ENCODE measurements around the gene MYO1F. TPM values are rescaled to one million over a fixed set of nuclear protein-coding genes. Genes with fewer than 3 reads are reported as not detected.

The MYO1F gene
- total and polyA plus RNA-seq, 11 donors: 1.8 to 56.6 (median 4.7) TPM

GRCh38 chr19:8490873-8491272, 86.4 kb downstream of the MYO1F start:
- intact Hi-C loops (cut with DNase I): no loop called here
- ATAC-seq: no peak
- H3K9me3 ChIP-seq: no peaks in the 10 kb centered on the region
- no peak overlapping the region for H3K4me3 ChIP-seq
- WGBS, 4 donors: 90 to 92% (median 91%) methylated on average over 10 to 12 of the region's 12 CpGs
- DNase-seq: no peak
- no peaks in the 10 kb centered on the region for H3K27me3 ChIP-seq
- peaks cover 0 to 42% (median 0%) of the 10 kb centered on the region in 12 donors for H3K4me1 ChIP-seq
- H3K36me3 ChIP-seq: peaks cover 3 to 44% (median 41%) of the 10 kb centered on the region in 9 donors
- no peak overlapping the region for H3K27ac ChIP-seq
- TF ChIP-seq POLR2A (IDR thresholded peaks at IDR 0.05) (no peak), CTCF (IDR thresholded peaks at IDR 0.05) (no peak)

DNA sequence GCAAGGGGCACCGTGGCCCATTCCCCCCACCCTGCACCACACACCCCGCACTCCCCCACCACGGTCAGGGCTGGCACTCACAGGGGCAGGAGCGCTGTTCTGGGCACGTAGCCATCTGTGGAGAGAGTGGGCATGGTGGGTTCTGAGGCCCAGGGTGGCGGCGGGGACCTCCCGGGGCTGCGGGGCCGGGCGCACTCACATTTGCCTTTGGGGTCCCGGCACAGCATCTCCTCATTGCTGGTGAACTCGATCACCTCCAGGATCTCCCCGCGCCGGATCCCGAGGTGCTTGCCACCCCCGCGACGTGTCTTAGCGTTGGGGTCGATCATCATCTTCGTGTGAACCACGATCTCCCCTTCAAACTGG, 86.9 kb downstream of the MYO1F start:
- DNase-seq (peak in 1 of 5 donors; percentile 41), ATAC-seq (peak in 1 of 4 donors; percentile 4)
- H3K4me3 ChIP-seq: no peak overlapping the region
- no peak for TF ChIP-seq POLR2A (IDR thresholded peaks at IDR 0.05)
- no peak for TF ChIP-seq CTCF (IDR thresholded peaks at IDR 0.05)
- 85 to 90% (median 87%) methylated on average over 16 to 24 of the region's 24 CpGs for WGBS, 4 donors
- no peaks in the 10 kb centered on the region for H3K9me3 ChIP-seq
- intact Hi-C loops (cut with DNase I): no loop called here
- H3K27ac ChIP-seq: no peak overlapping the region
- peaks cover 0 to 47% (median 0%) of the 10 kb centered on the region in 12 donors for H3K4me1 ChIP-seq
- peaks cover 4 to 49% (median 46%) of the 10 kb centered on the region in 9 donors for H3K36me3 ChIP-seq
- no peaks in the 10 kb centered on the region for H3K27me3 ChIP-seq

DNA sequence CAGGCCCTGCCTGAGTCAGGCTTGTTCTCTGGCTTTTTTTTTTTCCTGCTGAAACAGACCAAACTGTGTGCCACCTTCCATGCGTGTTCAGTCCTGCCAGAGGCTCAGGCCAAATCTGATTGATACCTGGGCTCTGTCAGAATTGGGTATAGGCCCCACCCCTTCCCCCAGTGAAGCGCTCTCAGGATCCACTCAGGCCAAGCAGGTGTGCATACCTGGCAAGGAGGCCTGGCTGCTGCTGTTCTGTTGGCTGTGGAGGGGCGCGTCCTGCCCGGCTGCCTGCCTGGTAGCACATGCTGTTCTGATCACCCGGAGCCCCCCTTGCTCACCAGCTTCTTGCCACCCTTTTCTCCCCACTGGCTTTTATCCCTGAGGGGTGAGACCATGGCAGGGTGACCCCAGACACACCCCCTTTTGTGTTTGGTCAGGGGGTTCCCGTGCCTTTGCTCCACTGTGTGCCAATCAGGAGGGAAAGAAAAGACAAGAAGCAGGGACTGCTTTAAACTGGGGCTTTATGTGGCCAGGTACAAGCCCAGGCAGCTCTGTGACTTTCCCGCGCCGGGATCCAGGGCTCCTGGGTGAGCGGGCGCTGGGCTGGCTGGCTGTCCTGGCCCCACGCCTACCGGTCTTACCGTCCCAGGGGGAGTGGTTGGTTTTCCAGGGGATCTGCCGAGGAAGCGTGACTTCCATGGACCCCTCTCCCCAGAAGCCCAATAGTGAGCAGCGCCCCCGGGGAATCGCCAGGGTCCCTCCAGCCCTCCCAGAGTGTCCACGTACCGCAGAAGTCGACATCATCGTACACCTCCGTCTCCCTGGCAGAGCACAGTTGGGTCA, 87.5 kb downstream of the MYO1F start:
- Histone ChIP-seq H3K4me3 (no peak overlapping the region), H3K27ac (peak overlapping the region in 1 of 12 donors; percentile 2), H3K4me1 (peaks cover 0 to 50% (median 0%) of the 10 kb centered on the region in 12 donors), H3K27me3 (no peaks in the 10 kb centered on the region), H3K36me3 (peaks cover 4 to 55% (median 52%) of the 10 kb centered on the region in 9 donors), H3K9me3 (no peaks in the 10 kb centered on the region)
- DNase-seq (peak in 1 of 5 donors; percentile 70), ATAC-seq (peak in 1 of 4 donors; percentile 2)
- intact Hi-C loops (cut with DNase I): no loop called here
- WGBS, 4 donors: 79 to 87% (median 85%) methylated on average over 18 to 25 of the region's 25 CpGs
- no peak for TF ChIP-seq CTCF (IDR thresholded peaks at IDR 0.05)
- TF ChIP-seq POLR2A (IDR thresholded peaks at IDR 0.05): no peak

DNA sequence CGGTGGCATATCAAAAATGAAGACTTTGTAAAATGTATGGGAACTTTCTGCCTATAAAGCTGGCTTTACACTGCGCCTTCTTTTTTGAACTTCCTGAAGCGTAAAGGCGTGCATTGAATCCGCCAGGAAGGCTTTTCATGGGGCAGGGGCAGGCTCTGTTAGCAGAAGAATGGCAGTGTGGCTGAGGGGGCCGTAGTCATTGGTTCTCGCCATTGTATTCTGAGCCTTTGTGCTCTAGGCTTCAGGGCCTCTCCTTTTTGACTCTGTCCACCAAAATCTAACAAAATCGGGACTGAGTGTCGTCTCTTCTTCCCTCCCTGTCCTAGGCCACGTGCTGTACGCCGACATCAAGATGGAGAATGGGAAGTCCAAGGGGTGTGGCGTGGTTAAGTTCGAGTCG, 88.9 kb downstream of the MYO1F start:
- no peak for ATAC-seq
- TF ChIP-seq POLR2A (IDR thresholded peaks at IDR 0.05) (no peak), CTCF (IDR thresholded peaks at IDR 0.05) (no peak)
- peak overlapping the region in 1 of 12 donors; percentile 90 for H3K27ac ChIP-seq
- H3K27me3 ChIP-seq: no peaks in the 10 kb centered on the region
- peaks cover 4 to 68% (median 66%) of the 10 kb centered on the region in 9 donors for H3K36me3 ChIP-seq
- peaks cover 0 to 52% (median 0%) of the 10 kb centered on the region in 12 donors for H3K4me1 ChIP-seq
- peak in 1 of 5 donors; percentile 3 for DNase-seq
- no peaks in the 10 kb centered on the region for H3K9me3 ChIP-seq
- intact Hi-C loops (cut with DNase I): no loop called here
- WGBS, 4 donors: 77 to 84% (median 80%) methylated on average over 15 of the region's 15 CpGs
- no peak overlapping the region for H3K4me3 ChIP-seq
